ENCODE measurements around the gene AFDN.

Gene AFDN

DNA sequence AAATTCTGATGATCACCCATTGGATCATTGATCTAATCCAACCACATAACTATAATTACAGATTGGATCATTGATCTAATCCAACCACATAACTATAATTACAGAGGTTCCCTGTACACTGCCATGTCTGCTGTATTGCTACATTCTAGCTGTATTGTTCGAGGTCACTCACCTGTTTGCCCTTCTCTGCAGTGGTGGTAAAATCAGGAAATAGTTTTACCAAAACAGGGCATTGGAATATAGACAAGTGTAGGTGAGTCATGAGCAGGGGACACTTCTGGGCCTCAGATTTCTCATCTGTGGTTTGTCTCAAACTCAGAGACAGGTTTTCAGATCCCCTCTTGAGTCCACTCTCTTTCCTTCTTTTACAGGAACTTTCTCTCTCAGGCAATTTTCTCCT is 9.0 kb upstream of the AFDN start:
- Histone ChIP-seq H3K9me3 (ENCODE audit: insufficient read depth, low read length, severe bottlenecking) (no peaks in the 10 kb centered on the region), H3K9ac (ENCODE audit: low read depth, low read length) (no peak overlapping the region), H3K79me2 (ENCODE audit: insufficient read depth, low read length) (no peaks in the 10 kb centered on the region), H3K27me3 (ENCODE audit: insufficient read depth, low read length, poor library complexity) (no peaks in the 10 kb centered on the region), H3K4me3 (ENCODE audit: low read depth in 1 of 2, low read length in 2 of 2) (no peak overlapping the region), H3K4me2 (ENCODE audit: insufficient read depth, low read length) (no peak overlapping the region), H2AFZ (ENCODE audit: low read depth, low read length) (no peak overlapping the region; the same call in 1 of the 2 replicates), H4K20me1 (ENCODE audit: insufficient read depth, low read length) (no peaks in the 10 kb centered on the region), H3K36me3 (ENCODE audit: insufficient read depth, low read length) (no peaks in the 10 kb centered on the region), H3K27ac (ENCODE audit: low read length) (no peak overlapping the region), H3K4me1 (ENCODE audit: insufficient read depth, low read length) (no peaks in the 10 kb centered on the region)
- TF ChIP-seq, protein P1, sequence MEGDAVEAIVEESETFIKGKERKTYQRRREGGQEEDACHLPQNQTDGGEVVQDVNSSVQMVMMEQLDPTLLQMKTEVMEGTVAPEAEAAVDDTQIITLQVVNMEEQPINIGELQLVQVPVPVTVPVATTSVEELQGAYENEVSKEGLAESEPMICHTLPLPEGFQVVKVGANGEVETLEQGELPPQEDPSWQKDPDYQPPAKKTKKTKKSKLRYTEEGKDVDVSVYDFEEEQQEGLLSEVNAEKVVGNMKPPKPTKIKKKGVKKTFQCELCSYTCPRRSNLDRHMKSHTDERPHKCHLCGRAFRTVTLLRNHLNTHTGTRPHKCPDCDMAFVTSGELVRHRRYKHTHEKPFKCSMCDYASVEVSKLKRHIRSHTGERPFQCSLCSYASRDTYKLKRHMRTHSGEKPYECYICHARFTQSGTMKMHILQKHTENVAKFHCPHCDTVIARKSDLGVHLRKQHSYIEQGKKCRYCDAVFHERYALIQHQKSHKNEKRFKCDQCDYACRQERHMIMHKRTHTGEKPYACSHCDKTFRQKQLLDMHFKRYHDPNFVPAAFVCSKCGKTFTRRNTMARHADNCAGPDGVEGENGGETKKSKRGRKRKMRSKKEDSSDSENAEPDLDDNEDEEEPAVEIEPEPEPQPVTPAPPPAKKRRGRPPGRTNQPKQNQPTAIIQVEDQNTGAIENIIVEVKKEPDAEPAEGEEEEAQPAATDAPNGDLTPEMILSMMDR (IDR thresholded peaks at IDR 0.05; ENCODE audit: borderline replicate concordance, extremely low read depth, low read length, poor library complexity, severe bottlenecking): no peak
- TF ChIP-seq EZH2 (IDR thresholded peaks at IDR 0.05; ENCODE audit: borderline replicate concordance, low read depth, low read length, severe bottlenecking): no peak
- ATAC-seq (ENCODE audit: insufficient read depth, low read depth) (no peak), DNase-seq (no peak)

DNA sequence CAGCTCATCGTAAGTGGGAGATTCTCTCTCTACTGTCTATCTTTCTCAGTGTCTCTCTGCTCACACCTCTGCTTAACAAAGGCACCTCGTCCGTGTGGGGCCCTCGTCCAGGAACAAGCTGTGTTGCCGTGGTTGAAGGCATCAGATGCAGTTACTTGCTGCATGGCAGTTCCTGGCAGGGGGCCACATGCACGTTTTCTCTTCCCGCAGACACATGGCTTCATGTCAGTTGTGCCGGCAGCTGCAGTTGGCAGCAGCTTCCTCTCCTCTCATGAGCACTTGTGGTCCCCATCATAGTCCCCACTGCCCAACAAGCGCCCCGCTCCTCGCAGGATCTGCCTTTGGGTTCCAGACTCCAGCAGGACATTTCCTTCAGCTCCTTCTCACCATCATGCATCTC is 7.1 kb upstream of the AFDN start:
- H3K36me3 ChIP-seq (ENCODE audit: insufficient read depth, low read length): no peaks in the 10 kb centered on the region
- DNase-seq (no peak), ATAC-seq (ENCODE audit: insufficient read depth, low read depth) (no peak)
- H3K79me2 ChIP-seq (ENCODE audit: insufficient read depth, low read length): no peaks in the 10 kb centered on the region
- no peak overlapping the region for H3K9ac ChIP-seq (ENCODE audit: low read depth, low read length)
- H4K20me1 ChIP-seq (ENCODE audit: insufficient read depth, low read length): no peaks in the 10 kb centered on the region
- TF ChIP-seq, protein P1 (IDR thresholded peaks at IDR 0.05; ENCODE audit: borderline replicate concordance, extremely low read depth, low read length, poor library complexity, severe bottlenecking): no peak
- TF ChIP-seq EZH2 (IDR thresholded peaks at IDR 0.05; ENCODE audit: borderline replicate concordance, low read depth, low read length, severe bottlenecking): no peak
- H3K4me1 ChIP-seq (ENCODE audit: insufficient read depth, low read length): no peaks in the 10 kb centered on the region
- H3K4me3 ChIP-seq (ENCODE audit: low read depth in 1 of 2, low read length in 2 of 2): no peak overlapping the region
- no peaks in the 10 kb centered on the region for H3K9me3 ChIP-seq (ENCODE audit: insufficient read depth, low read length, severe bottlenecking)
- no peak overlapping the region for H3K4me2 ChIP-seq (ENCODE audit: insufficient read depth, low read length)
- no peak overlapping the region for H2AFZ ChIP-seq (ENCODE audit: low read depth, low read length)
- H3K27me3 ChIP-seq (ENCODE audit: insufficient read depth, low read length, poor library complexity): no peaks in the 10 kb centered on the region
- H3K27ac ChIP-seq (ENCODE audit: low read length): no peak overlapping the region

DNA sequence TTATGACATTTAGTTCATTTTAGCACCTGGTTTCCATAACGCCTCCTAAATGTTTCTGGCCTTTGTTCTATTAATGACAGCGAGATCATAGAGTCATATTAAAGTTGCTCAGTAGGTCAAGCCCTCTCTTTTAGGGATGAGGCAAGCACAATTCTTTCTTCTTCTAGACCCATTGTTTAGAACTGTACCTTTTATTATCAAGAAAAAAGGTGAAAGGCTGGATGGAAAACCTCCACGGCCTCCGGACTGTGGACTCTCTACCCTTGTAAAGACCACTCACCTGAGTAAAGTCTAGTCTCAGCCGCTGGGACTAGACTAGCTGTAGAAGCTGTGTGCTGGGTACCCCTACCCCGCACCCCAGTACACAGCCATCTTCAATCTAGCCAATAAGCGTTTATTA is 6.0 kb upstream of the AFDN start:
- no peak overlapping the region for H3K27ac ChIP-seq (ENCODE audit: low read length)
- TF ChIP-seq, protein P1 (IDR thresholded peaks at IDR 0.05; ENCODE audit: borderline replicate concordance, extremely low read depth, low read length, poor library complexity, severe bottlenecking): no peak
- no peak for TF ChIP-seq EZH2 (IDR thresholded peaks at IDR 0.05; ENCODE audit: borderline replicate concordance, low read depth, low read length, severe bottlenecking)

More for the DNA sequence above, 6.0 kb upstream of the AFDN start:
- no peaks in the 10 kb centered on the region for H3K4me1 ChIP-seq (ENCODE audit: insufficient read depth, low read length)
- ATAC-seq (ENCODE audit: insufficient read depth, low read depth) (no peak), DNase-seq (no peak)
- no peak overlapping the region for H3K4me3 ChIP-seq (ENCODE audit: low read depth in 1 of 2, low read length in 2 of 2)
- H4K20me1 ChIP-seq (ENCODE audit: insufficient read depth, low read length): no peaks in the 10 kb centered on the region
- H3K4me2 ChIP-seq (ENCODE audit: insufficient read depth, low read length): no peak overlapping the region
- H3K9ac ChIP-seq (ENCODE audit: low read depth, low read length): no peak overlapping the region
- no peaks in the 10 kb centered on the region for H3K9me3 ChIP-seq (ENCODE audit: insufficient read depth, low read length, severe bottlenecking)
- H3K27me3 ChIP-seq (ENCODE audit: insufficient read depth, low read length, poor library complexity): no peaks in the 10 kb centered on the region
- H3K79me2 ChIP-seq (ENCODE audit: insufficient read depth, low read length): no peaks in the 10 kb centered on the region
- H2AFZ ChIP-seq (ENCODE audit: low read depth, low read length): no peak overlapping the region
- no peaks in the 10 kb centered on the region for H3K36me3 ChIP-seq (ENCODE audit: insufficient read depth, low read length)

All from DND-41 (cell line).